GM13977 (cell line): ENCODE results near the gene ZNF735.
"Not testable (repeated sequence)": the region's sequence is repeated elsewhere in the genome, so short reads cannot be mapped to it uniquely, and the experiment has no call there.

ENCODE experiments used
- DNase-seq: peaks from one replicate; pipeline ENCODE4 v3.0.0; 2012; ENCODE audit warnings: low spot score
- CTCF ChIP-seq: IDR thresholded peaks from 2 replicates; pipeline ENCODE4 v1.5.1; 2012; ENCODE audit warnings: mild to moderate bottlenecking, control low read depth; ENCODE audit not compliant: insufficient read depth; ENCODE audit errors: extremely low read depth, missing control alignments
- in situ Hi-C: fragments of 300-500 bp; cut with MboI; formaldehyde crosslinking; loops from one replicate; pipeline ENCODE4 v1.12.0; 2022; ENCODE audit warnings: low sequenced_read_pairs, low pct_unique_long_range_greater_than_20kb, mixed read lengths, inconsistent platforms; ENCODE audit not compliant: unreplicated experiment

The ZNF735 gene

GRCh38 chr7:64206903-64207302 is at the start of gene ZNF735:
ZNF735 (plus strand) TSS chr7:64207203; CDS start chr7:64207203, 0 bp downstream.
- no peak for DNase-seq
- in situ Hi-C loops, result no loop called here
- no peak for TF ChIP-seq CTCF

DNA sequence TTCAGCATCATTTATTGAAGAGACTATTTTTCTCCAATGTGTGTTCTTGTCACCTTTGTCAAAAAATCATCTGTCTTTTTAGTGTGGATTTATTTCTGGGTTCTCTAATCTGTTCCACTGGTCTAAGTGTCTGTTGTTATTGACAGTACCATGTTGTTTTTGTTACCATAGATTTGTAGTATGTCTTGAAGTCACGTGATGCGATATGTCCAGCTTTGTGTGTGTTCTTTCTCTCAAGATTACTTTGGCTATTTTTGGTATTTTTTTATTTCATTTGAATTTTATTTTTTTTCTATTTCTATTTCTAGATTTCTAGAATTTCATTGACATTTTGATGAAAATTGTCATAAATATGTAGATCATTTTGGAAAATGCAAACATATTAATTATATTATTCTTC is 36.0 kb upstream of the ZNF735 start:
- DNase-seq, in situ Hi-C loops: not testable (repeated sequence)

DNA sequence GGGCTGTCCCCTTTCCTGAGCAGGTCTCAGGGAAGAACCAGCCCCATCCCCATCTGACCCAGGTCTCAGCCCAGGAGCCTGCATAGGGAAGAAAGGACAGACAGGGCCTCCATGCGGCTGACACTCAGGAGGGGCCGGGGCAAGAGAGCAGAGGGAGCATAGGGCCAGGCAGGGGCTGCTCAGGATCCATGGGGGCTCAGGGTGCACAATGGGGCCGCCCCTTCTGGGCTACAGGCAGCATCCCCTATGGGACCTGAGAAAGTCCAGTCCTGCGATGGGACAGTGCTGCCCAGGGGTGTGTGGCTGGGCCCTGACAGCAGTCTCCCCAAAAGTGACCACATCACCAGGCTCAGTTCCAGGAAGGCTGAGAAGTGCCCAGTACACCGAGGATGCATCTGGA is 32.7 kb upstream of the ZNF735 start:
- in situ Hi-C loops, result no loop called here
- no peak for TF ChIP-seq CTCF
- DNase-seq, result no peak

DNA sequence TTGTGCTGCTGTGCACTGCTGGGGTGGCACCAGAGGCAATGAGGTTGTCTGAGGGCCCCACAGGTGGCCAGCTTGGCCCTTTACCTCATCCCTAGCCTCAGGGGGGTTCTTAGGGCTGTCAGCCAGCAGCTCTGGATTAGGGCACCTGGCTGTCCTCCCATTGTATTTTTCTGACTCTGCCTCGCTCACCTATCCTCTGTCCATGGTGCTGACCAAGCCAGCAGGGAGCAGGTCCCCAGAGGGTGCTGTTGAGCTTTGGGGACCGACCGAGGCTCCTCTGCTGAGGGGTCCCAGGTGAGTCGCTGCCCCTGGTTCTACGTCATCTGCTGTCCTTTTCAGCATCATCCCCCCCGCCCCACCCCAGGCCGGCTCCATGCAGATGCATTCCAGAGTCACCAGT is 32.1 kb upstream of the ZNF735 start:
- in situ Hi-C loops, result no loop called here
- TF ChIP-seq CTCF, result no peak

DNA sequence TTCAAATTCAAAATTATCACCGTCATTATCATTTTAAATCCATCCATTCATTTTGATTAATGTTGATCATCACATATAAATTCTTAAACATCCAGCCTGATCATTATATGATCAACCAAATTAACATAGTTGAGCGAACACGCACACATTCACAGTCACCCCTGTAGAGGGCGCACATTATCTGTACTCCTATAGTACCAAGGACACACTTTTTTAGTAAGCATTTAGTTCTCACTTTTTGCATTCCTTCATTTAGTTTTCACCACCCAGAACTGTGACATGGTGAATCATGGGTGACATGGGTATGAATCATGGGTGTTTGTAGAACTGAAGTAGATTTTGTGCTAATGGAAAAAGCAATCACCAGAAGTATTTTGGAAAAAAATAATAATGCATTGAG is 26.0 kb upstream of the ZNF735 start:
- in situ Hi-C loops, result no loop called here
- DNase-seq, result no peak
- TF ChIP-seq CTCF, result peak; percentile 26

More for the DNA sequence above, 32.1 kb upstream of the ZNF735 start:
- DNase-seq, result no peak

DNA sequence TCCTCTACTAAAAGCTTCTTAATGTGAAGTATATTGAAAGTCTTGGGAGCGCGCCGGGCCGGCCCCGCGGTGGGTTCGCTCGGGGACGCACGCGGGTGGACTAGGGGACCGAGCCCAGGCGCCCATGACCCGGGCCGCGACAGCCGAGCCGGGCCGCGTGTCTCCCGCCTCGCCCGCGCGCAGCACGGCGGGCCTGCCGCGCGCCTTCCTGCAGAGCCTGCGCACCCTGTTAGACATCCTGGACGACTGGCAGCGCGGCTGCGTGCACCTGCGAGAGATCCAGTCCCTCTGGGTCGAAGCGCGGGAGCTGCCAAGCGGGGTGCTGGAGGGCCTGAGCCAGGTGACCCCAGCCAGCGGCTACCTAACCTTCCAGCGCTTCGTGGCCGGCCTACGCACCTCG is 25.4 kb upstream of the ZNF735 start:
- TF ChIP-seq CTCF, result no peak
- DNase-seq, result no peak
- in situ Hi-C loops, result no loop called here

DNA sequence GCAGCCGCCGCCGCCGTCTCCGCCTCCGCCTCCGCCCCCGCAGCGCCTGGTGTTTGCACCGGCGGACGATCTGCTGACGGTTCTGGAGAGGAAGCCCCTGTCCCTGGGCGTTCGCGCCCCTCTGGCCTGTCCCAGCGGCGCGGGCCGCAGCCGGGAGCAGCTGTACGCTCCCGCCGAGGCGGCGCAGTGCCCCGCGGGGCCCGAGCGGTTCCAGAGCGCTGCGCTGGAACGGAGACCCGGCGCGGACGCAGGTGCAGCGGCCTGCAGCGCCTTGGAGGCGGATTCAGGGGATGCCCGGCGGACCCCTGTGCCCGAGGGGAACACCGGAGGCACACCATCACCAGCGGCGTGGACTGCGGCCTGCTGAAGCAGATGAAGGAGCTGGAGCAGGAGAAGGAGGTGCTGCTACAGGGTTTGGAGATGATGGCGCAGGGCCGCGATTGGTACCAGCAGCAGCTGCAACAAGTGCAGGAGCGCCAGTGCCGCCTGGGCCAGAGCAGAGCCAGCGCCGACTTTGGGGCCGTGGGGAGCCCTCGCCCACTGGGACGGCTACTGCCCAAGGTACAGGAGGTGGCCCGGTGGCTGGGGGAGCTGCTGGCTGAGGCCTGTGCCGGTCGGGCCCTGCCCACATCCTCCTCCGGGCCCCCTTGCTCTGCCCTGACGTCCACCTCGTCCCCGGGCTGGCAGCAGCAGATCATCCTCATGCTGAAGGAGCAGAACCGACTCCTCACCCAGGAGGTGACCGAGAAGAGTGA is 24.8 kb upstream of the ZNF735 start:
- in situ Hi-C loops, result no loop called here
- DNase-seq, result no peak
- TF ChIP-seq CTCF, result no peak
